CD8-positive, alpha-beta memory T cell (primary cell): ENCODE measurements around the gene TBC1D22B. TPM values are rescaled to one million over a fixed set of nuclear protein-coding genes. Genes with fewer than 3 reads are reported as not detected.

Experiments
- CTCF ChIA-PET: fragments of 350-600 bp; sonication (Branson Sonifier 250); formaldehyde crosslinking; loops from one replicate; lab custom pipeline; 2021; ENCODE audit warnings: antibody characterized with exemption; lab: Charles Lee
- POLR2A ChIA-PET: fragments of 350-600 bp; sonication (Branson Sonifier 250); formaldehyde crosslinking; loops from one replicate; lab custom pipeline; 2021; ENCODE audit warnings: antibody characterized with exemption; lab: Charles Lee
- DNase-seq, 5 donors: peaks; one replicate each; pipeline versions ENCODE4 v3.0.0 to v3.0.0-alpha.2; 2020 to 2022; ENCODE audit warnings: mixed read lengths in 1 of 5
- H3K27ac ChIP-seq: one replicate; pipeline ENCODE4 v1.7.0; 2013; ENCODE audit warnings: low read depth, mild to moderate bottlenecking, low read length, moderate library complexity
- H3K27me3 ChIP-seq: 2 replicates; pipeline ENCODE4 v1.7.0; 2013; ENCODE audit warnings: low read length, mild to moderate bottlenecking; ENCODE audit not compliant: insufficient read depth, poor library complexity, severe bottlenecking
- H3K36me3 ChIP-seq: 2 replicates; pipeline ENCODE4 v1.7.0; 2013; ENCODE audit warnings: mild to moderate bottlenecking, low read length, moderate library complexity; ENCODE audit not compliant: insufficient read depth
- H3K4me1 ChIP-seq: 2 replicates; pipeline ENCODE4 v1.7.0; 2013; ENCODE audit warnings: mild to moderate bottlenecking, low read length, moderate library complexity; ENCODE audit not compliant: insufficient read depth
- H3K4me3 ChIP-seq: 2 replicates; pipeline ENCODE4 v1.7.0; 2013; ENCODE audit warnings: mild to moderate bottlenecking, low read length
- H3K9me3 ChIP-seq: 2 replicates; pipeline ENCODE4 v1.7.0; 2013; ENCODE audit warnings: mild to moderate bottlenecking, low read length
- H3K27ac Mint-ChIP-seq, 8 donors: one replicate each; pipeline ENCODE4 v1.8.0; 2020 to 2021; ENCODE audit warnings: mixed read lengths in 8 of 8, mild to moderate bottlenecking in 6 of 8, inconsistent platforms in 3 of 8, moderate library complexity in 3 of 8
- H3K27me3 Mint-ChIP-seq, 2 donors: one replicate each; pipeline ENCODE4 v1.8.0; 2020 to 2021; ENCODE audit warnings: mixed read lengths in 2 of 2, mild to moderate bottlenecking in 1 of 2, moderate library complexity in 1 of 2
- H3K36me3 Mint-ChIP-seq, 3 donors: one replicate each; pipeline ENCODE4 v1.8.0; 2020 to 2021; ENCODE audit warnings: mixed read lengths in 3 of 3, inconsistent platforms in 1 of 3, mild to moderate bottlenecking in 1 of 3
- H3K4me1 Mint-ChIP-seq, 3 donors: one replicate each; pipeline ENCODE4 v1.8.0; 2020 to 2021; ENCODE audit warnings: mixed read lengths in 3 of 3, inconsistent platforms in 1 of 3, mild to moderate bottlenecking in 1 of 3
- H3K4me3 Mint-ChIP-seq, 7 donors: one replicate each; pipeline ENCODE4 v1.8.0; 2020 to 2021; ENCODE audit warnings: mixed read lengths in 7 of 7, mild to moderate bottlenecking in 6 of 7, moderate library complexity in 4 of 7, inconsistent platforms in 2 of 7
- H3K9me3 Mint-ChIP-seq, 5 donors: one replicate each; pipeline ENCODE4 v1.8.0; 2020 to 2022; ENCODE audit warnings: mixed read lengths in 5 of 5, mild to moderate bottlenecking in 3 of 5, moderate library complexity in 2 of 5, inconsistent platforms in 1 of 5
- polyA plus RNA-seq: library from polyadenylated mRNA; unstranded; fragments of 300-500 nt; fragmentation: Illumina TruSeq; gene quantifications from one replicate; pipeline ENCODE4 v1.2.3, GENCODE V29; 2021
- total RNA-seq, 2 experiments: library from RNA; stranded (reverse); gene quantifications; one replicate each; pipeline ENCODE4 v1.2.3, GENCODE V29; 2021

TBC1D22B gene
- total and polyA plus RNA-seq, 3 experiments from 2014 or later = 11.2 to 14.4 (median 14.4) TPM

DNA sequence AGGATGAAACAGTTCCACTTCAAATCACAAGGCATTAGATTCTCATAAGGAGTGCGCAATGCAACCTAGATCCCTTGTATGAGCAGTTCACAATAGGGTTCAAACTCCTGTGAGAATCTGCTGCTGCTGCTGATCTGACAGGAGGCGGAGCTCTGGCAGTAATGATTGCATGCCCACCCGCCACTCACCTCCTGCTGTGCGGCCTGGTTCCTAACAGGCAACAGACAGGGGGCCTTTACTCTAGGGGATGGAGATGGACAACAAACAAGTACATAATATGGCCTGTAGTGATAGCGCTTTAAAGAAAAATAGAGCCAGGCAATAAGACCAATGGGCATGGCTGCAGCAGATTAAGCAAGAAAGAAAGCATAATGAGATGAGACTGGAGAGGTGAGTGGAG lies 2.7 kb upstream of the TBC1D22B start:
- Mint-ChIP-seq H3K27me3 (peaks cover 0 to 7% of the 10 kb centered on the region in 2 donors), H3K9me3 (no peaks in the 10 kb centered on the region), H3K4me1 (peaks cover 26 to 35% (median 30%) of the 10 kb centered on the region in 3 donors), H3K36me3 (peaks cover 0 to 5% (median 0%) of the 10 kb centered on the region in 3 donors), H3K4me3 (peak overlapping the region in 2 of 7 donors; percentile 15 to 82), H3K27ac (no peak overlapping the region)
- ChIA-PET CTCF (no interaction called here), POLR2A (no interaction called here)
- Histone ChIP-seq H3K9me3 (no peaks in the 10 kb centered on the region), H3K27me3 (no peaks in the 10 kb centered on the region), H3K36me3 (no peaks in the 10 kb centered on the region), H3K4me3 (no peak overlapping the region), H3K4me1 (peaks cover 26% of the 10 kb centered on the region), H3K27ac (no peak overlapping the region)
- DNase-seq = no peak

DNA sequence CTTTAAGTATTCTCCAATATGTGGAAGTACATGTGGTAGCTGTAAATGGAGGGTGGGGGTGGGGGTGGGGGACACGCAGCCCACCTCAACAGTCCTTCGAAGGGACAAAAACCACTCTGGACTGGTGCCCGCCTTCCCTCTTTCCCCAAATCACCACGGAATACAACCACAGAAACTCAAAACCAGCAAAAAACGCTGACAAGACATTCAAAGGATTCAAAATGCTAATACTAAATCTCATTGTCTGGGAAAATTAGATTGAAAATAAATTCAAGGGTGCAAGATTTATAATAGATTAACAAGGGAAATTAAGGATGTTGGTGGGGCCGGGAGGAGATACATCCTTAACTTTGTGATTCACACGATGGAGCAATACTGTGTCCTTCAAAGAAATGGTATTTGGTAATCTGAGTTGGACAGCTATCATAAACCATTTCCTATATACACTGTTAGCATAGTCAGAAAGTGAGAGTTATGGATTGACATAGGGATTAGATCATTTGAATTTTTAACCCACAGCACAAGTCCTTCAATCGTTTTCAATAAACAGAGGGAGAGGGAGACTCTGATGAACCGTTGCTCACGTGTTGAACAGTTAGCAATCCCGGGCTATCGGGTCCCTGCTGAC lies 766 bp upstream of the TBC1D22B start:
- peaks cover 0 to 5% (median 0%) of the 10 kb centered on the region in 3 donors for H3K36me3 Mint-ChIP-seq
- H3K36me3 ChIP-seq = no peaks in the 10 kb centered on the region
- peaks cover 33 to 49% (median 44%) of the 10 kb centered on the region in 3 donors for H3K4me1 Mint-ChIP-seq
- no peaks in the 10 kb centered on the region for H3K27me3 ChIP-seq
- H3K27ac ChIP-seq = peak overlapping the region; percentile 95
- peaks cover 0 to 7% of the 10 kb centered on the region in 2 donors for H3K27me3 Mint-ChIP-seq
- H3K4me3 ChIP-seq = peak overlapping the region; percentile 95
- DNase-seq = no peak
- CTCF ChIA-PET = interaction anchor here (0.6 to 2.1 kb wide), 3 partner anchors 11 to 239 kb away, joined by 3 to 6 read pairs (median 3); no protein-coding TSS in a partner anchor
- H3K4me3 Mint-ChIP-seq = peak overlapping the region; percentile 81 to 97 (median 91)
- peaks cover 29% of the 10 kb centered on the region for H3K4me1 ChIP-seq
- peak overlapping the region in 6 of 8 donors; percentile 77 to 95 (median 88) for H3K27ac Mint-ChIP-seq
- no peaks in the 10 kb centered on the region for H3K9me3 Mint-ChIP-seq
- no peaks in the 10 kb centered on the region for H3K9me3 ChIP-seq
- POLR2A ChIA-PET = interaction anchor here (0.5 to 1.2 kb wide), 2 partner anchors 271 to 1447 kb away, joined by 3 to 6 read pairs; partner anchors contain the start of gene MTCH1

- Histone ChIP-seq H3K4me1 (peaks cover 29% of the 10 kb centered on the region), H3K27ac (peak overlapping the region; percentile 95), H3K36me3 (no peaks in the 10 kb centered on the region), H3K27me3 (no peaks in the 10 kb centered on the region), H3K4me3 (peak overlapping the region; percentile 95), H3K9me3 (no peaks in the 10 kb centered on the region)
- ChIA-PET POLR2A (interaction anchor here (0.5 to 1.2 kb wide), 2 partner anchors 271 to 1446 kb away, joined by 3 to 6 read pairs; partner anchors contain the start of gene MTCH1), CTCF (interaction anchor here (0.6 to 2.1 kb wide), 3 partner anchors 12 to 239 kb away, joined by 3 to 6 read pairs (median 3); no protein-coding TSS in a partner anchor)
- Mint-ChIP-seq H3K4me3 (peak overlapping the region; percentile 81 to 97 (median 91)), H3K36me3 (peaks cover 0 to 5% (median 0%) of the 10 kb centered on the region in 3 donors), H3K27ac (peak overlapping the region; percentile 70 to 98 (median 92)), H3K9me3 (no peaks in the 10 kb centered on the region), H3K27me3 (peaks cover 0 to 7% of the 10 kb centered on the region in 2 donors), H3K4me1 (peaks cover 33 to 50% (median 46%) of the 10 kb centered on the region in 3 donors)
- no peak for DNase-seq
Observed at GRCh38 chr6:37257320-37257633, 295 bp upstream of the TBC1D22B start.

DNA sequence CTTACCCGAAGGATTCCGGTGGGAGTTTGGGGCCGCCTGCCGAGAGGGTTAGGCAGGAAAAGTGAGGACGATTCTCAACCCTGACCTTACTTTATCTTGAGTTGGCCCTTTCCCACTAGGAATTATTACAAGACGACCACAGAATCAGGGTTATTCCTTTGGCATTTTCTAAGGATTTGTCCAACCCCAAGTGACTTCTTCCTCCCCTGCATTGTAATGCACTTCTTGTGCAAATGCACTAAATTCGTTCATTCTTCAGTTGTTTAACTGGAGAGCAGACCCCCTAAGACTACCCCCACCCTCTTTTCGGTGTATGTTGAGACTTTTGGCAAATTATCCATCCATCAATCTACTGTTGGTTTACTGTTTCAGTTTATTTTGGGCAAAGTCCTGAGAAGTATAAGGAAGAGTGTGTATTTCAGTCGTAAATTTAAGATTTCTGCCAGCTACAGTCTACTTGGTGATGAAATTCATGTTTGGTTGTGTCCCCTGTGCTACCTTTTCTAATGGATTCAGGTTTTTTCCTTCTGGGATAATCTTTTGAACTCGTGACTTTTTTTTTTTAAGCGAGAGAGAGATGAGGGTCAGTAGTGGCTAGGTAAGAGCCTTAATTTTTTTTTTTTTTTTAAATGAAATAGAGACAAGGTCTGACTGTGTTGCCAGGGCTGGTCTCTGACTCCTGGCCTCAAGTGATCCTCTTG lies 983 bp downstream of the TBC1D22B start:
- Histone ChIP-seq H3K27ac (peak overlapping the region; percentile 95), H3K9me3 (no peaks in the 10 kb centered on the region), H3K4me3 (peak overlapping the region; percentile 95), H3K4me1 (peaks cover 29% of the 10 kb centered on the region), H3K36me3 (no peaks in the 10 kb centered on the region), H3K27me3 (no peaks in the 10 kb centered on the region)
- Mint-ChIP-seq H3K36me3 (peaks cover 0 to 14% (median 5%) of the 10 kb centered on the region in 3 donors), H3K4me3 (peak overlapping the region; percentile 81 to 97 (median 91)), H3K9me3 (no peaks in the 10 kb centered on the region), H3K4me1 (peaks cover 46 to 62% (median 57%) of the 10 kb centered on the region in 3 donors), H3K27me3 (no peaks in the 10 kb centered on the region), H3K27ac (peak overlapping the region; percentile 70 to 98 (median 92))
- ChIA-PET CTCF (interaction anchor here (2.1 kb wide), 1 partner anchor 241 kb away, joined by 6 read pairs; no protein-coding TSS in a partner anchor), POLR2A (interaction anchor here (0.6 kb wide), 1 partner anchor 376 kb away, joined by 3 read pairs; no protein-coding TSS in a partner anchor)
- DNase-seq = no peak

GRCh38 chr6:37259191-37259590 lies 1.6 kb downstream of the TBC1D22B start:
- Mint-ChIP-seq H3K27ac (peak overlapping the region; percentile 22 to 95 (median 88)), H3K36me3 (peaks cover 0 to 14% (median 5%) of the 10 kb centered on the region in 3 donors), H3K4me1 (peaks cover 48 to 63% (median 62%) of the 10 kb centered on the region in 3 donors), H3K9me3 (no peaks in the 10 kb centered on the region), H3K27me3 (no peaks in the 10 kb centered on the region), H3K4me3 (peak overlapping the region; percentile 71 to 97 (median 91))
- Histone ChIP-seq H3K27me3 (no peaks in the 10 kb centered on the region), H3K36me3 (no peaks in the 10 kb centered on the region), H3K4me3 (peak overlapping the region; percentile 2), H3K4me1 (peaks cover 29% of the 10 kb centered on the region), H3K27ac (peak overlapping the region; percentile 95), H3K9me3 (no peaks in the 10 kb centered on the region)
- ChIA-PET CTCF (no interaction called here), POLR2A (no interaction called here)
- peak in 3 of 5 donors; percentile 7 to 22 (median 12) for DNase-seq

- H3K4me1 Mint-ChIP-seq = peaks cover 53 to 71% (median 69%) of the 10 kb centered on the region in 3 donors
- CTCF ChIA-PET = no interaction called here
Observed at GRCh38 chr6:37260040-37260439, 2.5 kb downstream of the TBC1D22B start.

DNA sequence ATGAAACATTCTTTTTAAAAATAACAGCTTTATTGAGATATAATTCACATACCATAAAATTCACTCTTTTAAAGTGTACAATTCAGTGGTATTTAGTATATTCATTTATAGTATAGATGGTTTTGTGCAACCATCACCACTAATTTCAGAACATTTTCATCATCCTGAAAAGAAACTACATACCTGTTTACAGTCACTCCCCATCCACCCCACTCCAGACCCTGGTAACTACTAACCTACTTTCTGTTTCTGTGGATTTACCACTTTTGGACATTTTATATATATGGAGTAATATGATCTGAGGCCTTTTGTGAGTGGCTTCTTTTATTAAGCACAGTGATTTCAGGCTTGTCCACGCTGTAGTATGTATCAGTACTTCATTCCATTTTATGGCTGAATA lies 2.9 kb downstream of the TBC1D22B start:
- Mint-ChIP-seq H3K4me3 (peak overlapping the region in 1 of 7 donors; percentile 16), H3K27me3 (no peaks in the 10 kb centered on the region), H3K9me3 (no peaks in the 10 kb centered on the region), H3K4me1 (peaks cover 55 to 75% (median 73%) of the 10 kb centered on the region in 3 donors), H3K27ac (peak overlapping the region in 3 of 8 donors; percentile 25 to 40 (median 38)), H3K36me3 (peaks cover 0 to 15% (median 5%) of the 10 kb centered on the region in 3 donors)
- H3K9me3 ChIP-seq = no peaks in the 10 kb centered on the region
- DNase-seq = no peak
- H3K36me3 ChIP-seq = no peaks in the 10 kb centered on the region
- H3K27ac ChIP-seq = no peak overlapping the region
- H3K4me1 ChIP-seq = peaks cover 29% of the 10 kb centered on the region
- H3K27me3 ChIP-seq = no peaks in the 10 kb centered on the region
- ChIA-PET POLR2A (no interaction called here), CTCF (no interaction called here)
- no peak overlapping the region for H3K4me3 ChIP-seq

More at GRCh38 chr6:37260040-37260439, 2.5 kb downstream of the TBC1D22B start:
- no peaks in the 10 kb centered on the region for H3K27me3 ChIP-seq
- H3K4me3 ChIP-seq = no peak overlapping the region
- peak overlapping the region; percentile 41 to 97 (median 81) for H3K4me3 Mint-ChIP-seq
- H3K4me1 ChIP-seq = peaks cover 29% of the 10 kb centered on the region
- H3K36me3 ChIP-seq = no peaks in the 10 kb centered on the region
- H3K36me3 Mint-ChIP-seq = peaks cover 0 to 15% (median 5%) of the 10 kb centered on the region in 3 donors
- POLR2A ChIA-PET = no interaction called here
- H3K9me3 ChIP-seq = no peaks in the 10 kb centered on the region
- DNase-seq = no peak
- H3K27me3 Mint-ChIP-seq = no peaks in the 10 kb centered on the region
- H3K27ac ChIP-seq = peak overlapping the region; percentile 95
- H3K9me3 Mint-ChIP-seq = no peaks in the 10 kb centered on the region
- peak overlapping the region; percentile 52 to 95 (median 88) for H3K27ac Mint-ChIP-seq
